Measurements from ENCODE around the gene KDM4B.

KDM4B gene

DNA sequence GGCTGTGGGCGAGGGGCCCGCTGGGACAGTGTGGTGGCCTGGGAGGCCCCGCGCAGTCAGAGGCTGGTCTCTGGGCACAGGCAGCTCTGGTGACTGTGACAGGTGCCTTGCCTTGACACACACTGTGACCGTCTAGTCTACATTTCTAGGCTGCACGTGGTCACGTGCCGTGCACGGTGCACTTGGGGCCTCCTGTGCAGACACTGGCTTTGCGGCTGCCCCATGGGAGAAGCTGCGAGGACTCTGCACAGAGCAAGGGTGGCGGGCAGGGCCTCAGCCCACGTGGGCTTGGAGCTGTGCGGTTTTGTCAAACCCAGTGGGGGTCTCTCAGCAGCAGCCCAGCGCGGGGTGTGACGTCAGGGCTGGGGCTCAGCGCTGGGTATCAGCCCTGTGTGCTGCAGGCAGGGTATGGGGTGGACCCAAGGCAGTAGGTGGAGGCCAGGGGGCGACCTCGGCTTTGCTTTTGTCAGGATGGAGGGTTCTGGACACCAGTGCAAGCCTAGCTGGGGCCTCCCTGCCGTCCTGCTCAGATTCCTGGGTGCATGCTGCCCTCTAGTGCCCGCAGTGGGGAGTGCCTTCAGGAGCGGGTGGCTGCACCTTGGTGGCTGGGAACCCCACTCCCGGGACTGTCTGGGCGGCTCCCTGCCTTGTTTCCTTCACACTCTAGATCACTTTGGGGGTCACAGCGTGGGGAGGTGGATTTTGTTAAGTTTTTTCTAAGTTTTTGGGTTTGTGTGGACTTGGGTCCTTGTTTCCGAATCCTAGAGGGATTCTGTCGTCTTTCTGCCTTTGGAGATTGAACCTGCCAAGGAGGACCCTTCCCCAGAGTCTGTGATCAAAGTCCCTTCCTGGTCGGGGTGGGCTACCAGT lies 62.6 kb downstream of the KDM4B start:
- peak; percentile 28 for DNase-seq (ENCODE audit: extremely low read depth, low read depth)

DNA sequence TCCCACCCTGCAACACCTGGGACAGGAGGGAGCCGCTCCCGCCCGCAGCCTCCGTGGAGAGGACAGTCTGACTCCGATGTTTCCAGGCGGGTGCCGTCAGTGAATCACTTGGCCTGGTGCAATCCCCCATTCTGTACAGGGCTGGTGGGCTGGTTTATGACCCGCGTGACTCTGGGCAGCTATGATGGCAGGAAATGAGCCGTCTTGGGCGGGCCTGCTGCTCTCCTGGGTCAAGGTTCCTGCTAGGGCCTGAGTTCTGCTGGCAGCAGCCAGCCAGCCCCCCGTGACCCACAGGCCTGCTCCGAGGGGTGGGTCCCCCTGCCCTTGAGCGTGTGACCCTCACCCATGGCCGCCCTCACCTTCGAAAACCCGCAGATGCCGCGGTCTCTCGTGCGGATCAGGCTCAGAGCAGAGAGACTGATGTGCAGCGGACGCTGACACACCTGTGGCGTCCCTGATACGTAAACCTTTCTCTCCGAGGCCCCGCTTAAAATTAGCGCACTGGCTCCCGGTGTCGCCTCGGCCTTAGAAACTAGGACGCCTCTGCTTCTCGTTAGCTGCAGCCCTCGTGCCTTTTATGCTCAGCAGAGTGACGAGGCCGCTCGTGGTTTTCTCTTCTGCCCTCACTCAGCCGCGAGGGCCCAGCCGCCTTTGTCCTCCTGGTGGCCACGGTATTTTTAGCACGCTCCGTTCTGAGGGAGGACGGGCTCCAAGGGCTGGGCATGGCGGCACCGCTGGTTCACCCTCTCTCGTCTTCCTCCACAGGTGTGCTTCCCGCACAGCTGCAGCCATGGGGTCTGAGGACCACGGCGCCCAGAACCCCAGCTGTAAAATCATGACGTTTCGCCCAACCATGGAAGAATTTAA lies 63.4 kb downstream of the KDM4B start:
- no peak for DNase-seq (ENCODE audit: extremely low read depth, low read depth)
- TF ChIP-seq, protein P1, sequence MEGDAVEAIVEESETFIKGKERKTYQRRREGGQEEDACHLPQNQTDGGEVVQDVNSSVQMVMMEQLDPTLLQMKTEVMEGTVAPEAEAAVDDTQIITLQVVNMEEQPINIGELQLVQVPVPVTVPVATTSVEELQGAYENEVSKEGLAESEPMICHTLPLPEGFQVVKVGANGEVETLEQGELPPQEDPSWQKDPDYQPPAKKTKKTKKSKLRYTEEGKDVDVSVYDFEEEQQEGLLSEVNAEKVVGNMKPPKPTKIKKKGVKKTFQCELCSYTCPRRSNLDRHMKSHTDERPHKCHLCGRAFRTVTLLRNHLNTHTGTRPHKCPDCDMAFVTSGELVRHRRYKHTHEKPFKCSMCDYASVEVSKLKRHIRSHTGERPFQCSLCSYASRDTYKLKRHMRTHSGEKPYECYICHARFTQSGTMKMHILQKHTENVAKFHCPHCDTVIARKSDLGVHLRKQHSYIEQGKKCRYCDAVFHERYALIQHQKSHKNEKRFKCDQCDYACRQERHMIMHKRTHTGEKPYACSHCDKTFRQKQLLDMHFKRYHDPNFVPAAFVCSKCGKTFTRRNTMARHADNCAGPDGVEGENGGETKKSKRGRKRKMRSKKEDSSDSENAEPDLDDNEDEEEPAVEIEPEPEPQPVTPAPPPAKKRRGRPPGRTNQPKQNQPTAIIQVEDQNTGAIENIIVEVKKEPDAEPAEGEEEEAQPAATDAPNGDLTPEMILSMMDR (IDR thresholded peaks at IDR 0.05; ENCODE audit: low read depth, low read length), result no peak

More for the DNA sequence above, 62.6 kb downstream of the KDM4B start:
- TF ChIP-seq, protein P1 (IDR thresholded peaks at IDR 0.05; ENCODE audit: low read depth, low read length), result peak; percentile 96

DNA sequence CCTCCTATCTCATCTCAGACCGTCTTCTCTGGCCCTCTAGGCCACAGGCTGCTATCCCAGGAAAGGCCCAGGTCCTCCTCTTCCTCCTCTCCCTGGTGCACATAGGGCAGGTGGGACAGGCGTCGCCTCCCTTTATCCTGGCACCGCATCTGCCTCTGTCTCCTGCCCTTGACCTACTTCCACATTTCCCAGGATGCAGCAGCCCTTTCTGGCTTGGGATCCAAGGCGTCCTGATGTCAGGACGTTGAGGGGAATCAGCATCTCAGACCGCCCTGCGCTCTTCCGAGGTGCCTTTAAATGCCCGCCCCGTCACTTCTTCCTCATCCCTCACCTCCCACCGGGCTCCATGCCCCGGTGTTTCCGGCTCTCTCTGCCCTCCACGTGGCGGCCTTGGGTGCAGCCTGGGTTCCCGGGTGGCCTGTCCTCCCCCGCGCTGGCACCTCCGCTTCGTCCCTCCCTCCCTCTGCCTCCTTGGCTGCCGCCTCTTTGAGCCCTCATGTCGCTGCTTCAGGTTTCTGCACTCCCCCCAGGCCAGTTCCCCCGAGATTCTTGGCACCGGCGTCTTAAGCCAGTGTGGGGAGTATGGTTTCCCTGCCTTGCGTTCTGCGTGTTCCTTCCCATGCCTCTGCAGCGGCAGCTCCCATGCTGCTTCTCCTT lies 66.3 kb downstream of the KDM4B start:
- TF ChIP-seq, protein P1 (IDR thresholded peaks at IDR 0.05; ENCODE audit: low read depth, low read length), result no peak
- no peak for DNase-seq (ENCODE audit: extremely low read depth, low read depth)

DNA sequence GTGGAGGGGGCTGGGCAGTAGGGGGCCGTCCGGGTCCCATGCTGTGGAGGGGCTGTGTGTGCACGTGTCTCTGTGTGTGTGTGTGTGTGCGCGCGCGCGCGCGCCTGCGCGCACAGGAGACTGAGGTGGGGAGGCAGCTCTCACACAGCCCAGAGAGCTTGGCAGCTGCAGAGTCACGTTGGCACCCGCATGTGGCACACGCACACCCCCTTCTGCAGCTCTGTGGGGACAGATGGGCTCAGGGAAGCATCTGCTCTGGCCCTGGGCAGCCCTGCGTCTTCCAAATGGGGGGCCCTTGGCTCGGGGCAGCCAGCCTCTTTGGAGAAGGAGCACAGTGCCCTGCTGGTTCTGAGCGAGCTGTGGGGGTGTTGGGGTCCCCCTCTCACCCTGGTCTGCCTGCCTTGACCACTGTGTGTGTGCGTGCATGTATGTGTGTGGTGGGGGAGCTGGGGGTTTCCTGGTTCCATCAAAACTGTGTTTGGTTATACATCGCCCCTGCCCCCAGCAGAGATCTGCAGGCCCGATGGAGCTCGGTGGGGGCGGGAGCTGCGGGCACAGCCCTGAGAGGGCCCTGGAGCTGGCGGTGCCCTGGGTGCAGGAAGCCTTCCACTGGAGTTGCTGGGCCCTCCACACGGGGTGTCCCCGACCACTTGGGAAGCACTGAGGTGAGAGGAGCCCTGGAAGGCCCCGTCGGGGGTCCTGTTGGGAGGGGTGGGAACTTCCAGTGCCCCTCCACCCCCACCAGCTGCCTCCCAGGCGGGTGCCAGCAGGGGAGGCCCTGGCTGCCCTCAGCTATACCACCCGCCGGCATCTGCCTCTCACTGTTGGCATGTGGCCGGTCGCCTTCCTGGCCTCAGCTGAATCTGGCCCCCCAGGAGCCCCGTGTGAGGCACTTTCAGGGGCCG lies 67.1 kb downstream of the KDM4B start:
- TF ChIP-seq, protein P1 (IDR thresholded peaks at IDR 0.05; ENCODE audit: low read depth, low read length), result no peak
- DNase-seq (ENCODE audit: extremely low read depth, low read depth), result no peak

DNA sequence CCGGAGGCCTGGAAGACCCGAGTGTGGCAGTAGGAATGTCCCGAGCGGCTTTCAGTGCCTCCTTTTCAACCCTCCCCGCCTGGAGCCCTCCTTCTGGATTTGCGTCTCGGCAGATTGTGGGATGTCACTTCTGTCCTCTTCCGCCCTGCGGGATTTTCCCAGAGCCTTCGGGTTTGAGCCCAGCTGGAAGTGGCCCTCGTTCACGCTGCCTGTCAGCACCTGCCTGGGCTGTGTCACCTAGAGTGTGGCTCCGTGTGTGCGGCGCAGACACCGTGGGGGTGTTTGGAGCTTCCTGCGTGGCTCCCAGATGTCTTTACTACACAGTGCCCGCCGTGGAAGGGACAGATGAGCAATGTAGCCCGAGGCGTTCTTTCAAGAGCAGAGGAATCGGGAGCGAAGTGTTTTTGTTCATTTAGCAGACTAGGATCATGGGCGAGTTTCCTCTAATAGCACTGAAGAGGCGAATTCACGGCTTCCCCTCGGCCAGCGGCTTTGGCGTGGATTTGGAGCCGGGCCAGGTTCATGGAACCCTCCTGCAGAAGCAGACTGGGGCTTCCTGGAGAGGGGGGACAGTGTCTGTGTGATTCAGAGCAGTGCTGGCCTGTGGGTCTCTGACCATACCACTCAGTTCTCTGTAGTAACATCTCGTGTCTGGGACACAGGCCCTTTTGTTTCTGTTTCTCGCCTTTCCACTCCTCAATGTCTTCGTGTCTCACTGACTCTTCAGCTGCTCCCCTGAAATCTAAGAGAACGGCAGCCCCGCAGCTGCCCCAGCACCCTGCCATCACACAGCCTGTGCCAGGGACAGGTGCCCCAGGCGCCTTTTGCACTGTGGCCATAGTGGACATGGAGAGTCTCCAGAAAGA lies 68.0 kb downstream of the KDM4B start:
- no peak for DNase-seq (ENCODE audit: extremely low read depth, low read depth)
- TF ChIP-seq, protein P1 (IDR thresholded peaks at IDR 0.05; ENCODE audit: low read depth, low read length), result no peak

DNA sequence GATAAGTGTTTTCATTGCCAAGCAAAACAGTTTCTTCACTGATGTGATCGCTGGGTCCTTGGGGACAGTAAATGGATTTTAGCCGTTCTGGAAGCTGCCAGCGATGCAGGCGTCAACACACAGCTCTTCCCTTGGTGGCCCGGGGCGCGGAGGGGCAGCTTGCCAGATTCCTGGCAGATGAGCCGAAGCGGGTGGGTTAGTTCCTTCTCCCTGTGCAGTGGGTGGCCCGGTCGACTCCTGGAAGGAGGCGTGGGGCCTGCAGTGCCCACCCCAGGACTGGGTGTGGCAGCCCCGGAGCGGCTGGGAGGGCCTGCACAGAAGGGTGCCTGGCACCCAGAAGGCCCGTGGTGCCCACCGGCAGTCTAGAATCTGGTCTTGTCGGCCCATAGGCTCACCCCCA lies 69.0 kb downstream of the KDM4B start:
- TF ChIP-seq, protein P1 (IDR thresholded peaks at IDR 0.05; ENCODE audit: low read depth, low read length), result no peak
- no peak for DNase-seq (ENCODE audit: extremely low read depth, low read depth)

All from AG09319 (cell line).